GM19099 (cell line): ENCODE measurements around the gene EYA2.

Source experiments
- POLR2A ChIP-seq: IDR thresholded peaks from 3 replicates; pipeline ENCODE4 v1.6.1; 2011; ENCODE audit warnings: low read depth; ENCODE audit not compliant: insufficient read length; ENCODE audit errors: extremely low read depth

EYA2 gene

DNA sequence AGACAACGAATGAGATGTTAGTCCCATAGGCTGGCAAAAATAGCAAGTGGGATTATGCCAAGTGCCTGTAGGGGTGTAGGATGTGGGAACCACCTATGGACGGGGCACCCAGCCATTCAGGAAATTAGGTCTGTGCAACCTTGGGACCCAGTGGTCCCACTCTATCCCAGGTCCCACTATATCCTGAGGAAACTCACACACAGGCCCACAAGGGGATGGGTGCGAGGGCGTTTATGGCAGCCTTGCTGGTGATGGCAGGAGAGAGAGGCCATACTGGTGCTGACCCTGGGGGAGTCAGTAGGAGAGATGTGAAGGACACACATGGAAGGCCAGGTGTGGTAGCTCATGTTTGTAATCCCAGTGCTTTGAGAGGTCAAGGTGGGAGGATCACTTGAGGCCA, 163.6 kb downstream of the EYA2 start:
- no peak for TF ChIP-seq POLR2A

DNA sequence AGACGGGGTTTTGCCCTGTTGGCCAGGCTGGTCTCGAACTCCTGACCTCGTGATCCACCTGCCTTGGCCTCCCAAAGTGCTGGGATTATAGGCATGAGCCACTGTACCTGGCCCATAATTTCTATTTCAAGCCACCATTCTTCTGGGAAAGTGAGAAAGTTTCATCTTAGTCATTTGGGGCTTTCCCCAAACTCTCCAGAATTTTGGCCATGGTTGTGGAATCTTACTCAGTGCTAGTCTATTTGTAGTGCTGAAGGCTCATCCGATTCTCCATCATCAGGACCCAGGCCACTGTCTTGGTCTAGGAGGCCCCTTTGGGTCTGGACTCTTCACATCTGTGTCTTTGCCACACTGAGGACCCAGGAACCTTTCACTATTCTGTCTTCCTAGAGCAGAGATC, 164.9 kb downstream of the EYA2 start:
- TF ChIP-seq POLR2A, result no peak

DNA sequence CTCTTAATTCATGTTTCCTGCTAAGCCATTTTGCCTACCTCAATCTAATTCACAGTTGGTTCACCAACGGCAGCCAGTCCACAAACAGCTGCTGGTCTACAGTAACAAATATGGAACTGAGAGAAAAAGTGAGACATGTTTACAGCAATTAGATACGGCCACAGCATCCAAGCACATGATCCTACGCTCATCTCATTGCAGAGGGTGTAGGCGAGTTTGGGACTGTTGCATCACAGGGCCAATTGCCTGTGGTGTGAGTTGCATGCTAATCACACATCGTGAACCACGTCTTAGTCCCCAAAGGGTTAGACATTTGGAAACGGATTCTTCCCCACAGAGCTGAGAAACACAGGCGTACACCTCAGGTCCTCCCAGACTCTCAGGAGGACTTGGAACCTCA, 166.9 kb downstream of the EYA2 start:
- no peak for TF ChIP-seq POLR2A

DNA sequence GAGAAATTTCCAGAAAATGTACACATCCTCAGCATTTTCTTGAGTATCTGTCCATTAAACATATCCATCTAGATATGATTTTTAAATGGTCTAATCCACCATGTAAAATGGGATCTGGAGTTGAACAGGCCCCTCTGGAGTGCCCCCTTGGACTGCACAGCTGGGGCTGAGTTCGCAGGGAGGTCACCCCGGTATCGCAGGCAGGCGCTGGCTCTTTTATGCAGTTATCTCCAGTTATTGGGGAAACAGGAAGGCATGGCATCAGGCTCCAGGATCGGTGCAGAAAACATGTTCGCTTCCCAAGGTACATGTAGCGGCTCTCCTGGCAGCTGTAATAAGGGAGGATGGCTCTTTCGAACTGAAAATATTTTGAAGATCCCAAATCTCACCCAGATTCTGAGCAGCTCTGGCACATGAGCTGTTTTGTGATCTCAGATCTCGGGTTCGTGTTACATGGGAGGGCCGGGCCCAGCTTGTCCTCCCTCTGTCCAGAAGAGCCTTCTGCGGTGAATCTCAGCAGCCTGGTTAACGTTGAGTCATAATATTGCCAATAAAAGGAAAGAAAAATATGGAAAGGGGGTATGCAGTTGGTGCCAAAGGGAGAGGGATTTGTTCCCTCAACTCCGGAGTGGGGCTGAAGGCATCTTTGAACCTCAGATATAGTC, 167.7 kb downstream of the EYA2 start:
- no peak for TF ChIP-seq POLR2A

DNA sequence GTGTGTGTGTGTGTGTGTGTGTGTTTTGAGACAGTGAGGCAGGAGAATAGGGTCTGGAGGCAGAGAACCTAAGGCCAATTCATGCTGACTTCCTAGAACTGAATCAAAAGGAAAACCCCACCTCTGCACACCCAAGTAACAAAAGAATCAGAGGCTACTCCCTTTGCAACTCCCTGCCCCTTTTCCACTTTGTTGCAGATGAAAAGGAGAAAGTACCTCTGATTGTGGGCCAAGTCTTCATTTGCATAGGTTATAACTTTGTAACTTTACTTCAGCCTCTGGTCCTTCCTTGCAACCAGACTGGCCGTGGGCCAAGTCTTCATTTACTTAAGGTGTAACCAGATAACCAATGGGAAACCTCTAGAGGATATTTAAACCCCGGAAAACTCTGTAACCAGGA, 168.8 kb downstream of the EYA2 start:
- TF ChIP-seq POLR2A, result no peak

DNA sequence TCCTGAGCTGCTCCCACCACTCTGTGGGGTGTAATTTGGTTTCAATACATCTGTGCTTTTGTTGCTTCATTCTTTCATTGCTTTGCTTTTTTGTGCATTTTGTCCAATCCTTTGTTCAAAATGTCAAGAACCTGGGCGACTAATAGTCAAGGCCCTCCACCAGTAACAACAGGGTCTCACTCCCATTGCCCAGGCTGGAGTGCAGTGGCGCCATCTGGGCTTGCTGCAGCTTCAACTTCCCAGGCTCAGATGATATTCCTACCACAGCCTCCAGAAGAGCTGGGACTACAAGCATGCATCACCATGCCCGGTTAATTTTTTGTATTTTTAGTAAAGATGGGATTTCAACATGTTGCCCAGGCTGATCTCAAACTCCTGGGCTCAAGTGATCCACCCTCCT, 169.2 kb downstream of the EYA2 start:
- no peak for TF ChIP-seq POLR2A

DNA sequence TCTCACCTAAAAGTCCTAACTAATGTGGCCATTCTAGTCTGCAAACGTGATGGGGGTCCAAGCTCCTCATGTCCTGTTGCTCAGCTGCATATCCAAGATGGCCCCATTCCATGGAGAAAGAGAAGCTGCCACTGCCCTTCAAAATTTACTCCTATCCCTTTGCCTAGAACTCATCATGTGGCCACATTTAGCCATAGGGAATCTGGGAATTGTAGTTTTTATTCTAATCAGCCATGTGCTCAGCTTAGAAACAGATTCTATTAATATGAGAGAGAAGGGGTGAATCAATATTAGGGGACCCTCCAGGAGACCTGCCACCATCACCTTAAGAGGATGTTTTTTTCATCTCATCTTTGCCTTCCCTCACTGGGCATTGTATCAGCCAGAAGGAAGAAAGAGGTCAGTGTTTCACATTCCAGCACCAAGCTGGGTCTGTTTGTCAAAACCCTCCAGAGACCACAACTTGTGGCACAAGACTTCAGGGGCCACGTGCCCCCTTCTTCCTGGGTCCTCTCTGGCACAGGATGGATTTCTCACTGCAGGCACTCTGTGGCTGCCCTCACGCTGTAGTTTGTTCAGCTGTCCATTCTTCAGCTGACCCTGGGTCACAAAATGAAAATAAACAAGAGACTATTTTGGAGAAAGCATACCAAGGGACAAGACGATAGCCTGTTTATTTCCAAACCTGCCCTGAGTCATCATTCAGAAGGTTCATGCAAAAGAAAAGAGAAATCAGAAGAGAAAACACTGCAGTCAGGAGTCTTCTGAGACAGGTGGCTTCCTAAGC, 172.0 kb downstream of the EYA2 start:
- TF ChIP-seq POLR2A, result no peak

DNA sequence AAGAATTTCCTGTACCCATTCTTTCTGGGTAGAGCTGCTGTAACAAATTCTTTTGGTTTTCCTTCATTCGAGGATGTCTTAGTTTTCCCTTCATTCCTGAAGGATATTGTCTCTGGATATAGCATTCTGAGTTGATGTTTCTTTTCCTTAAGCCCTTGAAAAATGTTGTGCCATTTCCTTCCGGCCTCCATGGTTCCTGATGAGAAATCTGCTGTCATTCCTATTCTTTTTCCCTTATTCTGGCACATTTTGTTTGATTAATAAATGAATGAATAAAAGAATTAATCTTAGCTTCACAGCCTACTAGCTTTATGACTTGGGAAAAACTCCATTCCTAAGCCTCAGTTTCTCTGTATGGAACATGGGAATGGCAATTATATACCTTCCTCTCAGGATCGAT, 173.1 kb downstream of the EYA2 start:
- no peak for TF ChIP-seq POLR2A

DNA sequence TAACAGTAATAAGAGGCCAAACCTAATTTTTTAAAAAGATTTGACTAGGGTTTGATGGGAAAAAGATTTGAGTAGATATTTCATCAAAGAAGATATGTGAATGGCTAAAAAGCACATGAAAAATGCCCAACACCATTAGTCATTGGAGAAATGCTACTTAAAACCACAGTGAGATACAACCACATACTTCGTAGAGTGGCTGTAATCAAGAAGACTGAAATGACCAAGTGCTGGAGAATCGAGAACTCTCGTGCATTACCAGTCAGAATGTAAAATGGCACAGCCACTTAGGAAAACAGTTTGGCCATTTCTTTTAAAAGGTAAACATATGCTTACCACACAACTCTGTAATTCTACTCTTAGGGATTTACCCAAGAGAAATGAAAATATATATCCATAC, 175.5 kb downstream of the EYA2 start:
- TF ChIP-seq POLR2A, result no peak

DNA sequence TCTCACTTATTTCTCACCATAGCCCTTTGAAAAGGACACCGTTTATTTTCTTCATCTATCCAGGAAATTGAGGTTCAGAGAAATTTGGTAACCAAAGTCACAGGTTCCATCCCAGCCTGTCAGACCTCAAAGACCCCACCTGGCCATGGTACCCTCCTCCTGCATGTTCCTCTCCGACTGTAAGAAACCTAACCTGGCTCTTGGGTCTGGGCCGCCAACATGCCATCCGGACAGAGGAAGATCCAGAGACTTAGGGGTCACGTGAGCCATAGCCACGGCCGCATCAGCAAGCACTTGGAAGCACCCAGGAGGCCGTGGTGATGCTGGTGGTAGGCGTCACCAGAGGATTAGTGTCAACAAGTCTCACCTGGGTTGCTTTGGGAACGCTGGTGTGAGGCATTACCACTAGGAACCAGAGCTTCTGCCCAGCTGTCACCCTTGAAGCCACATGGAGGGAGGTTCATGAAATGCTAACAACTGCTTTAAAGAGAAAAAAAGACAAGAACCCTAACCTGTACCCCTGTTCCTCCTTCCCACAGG, 177.1 kb downstream of the EYA2 start:
- TF ChIP-seq POLR2A, result no peak

DNA sequence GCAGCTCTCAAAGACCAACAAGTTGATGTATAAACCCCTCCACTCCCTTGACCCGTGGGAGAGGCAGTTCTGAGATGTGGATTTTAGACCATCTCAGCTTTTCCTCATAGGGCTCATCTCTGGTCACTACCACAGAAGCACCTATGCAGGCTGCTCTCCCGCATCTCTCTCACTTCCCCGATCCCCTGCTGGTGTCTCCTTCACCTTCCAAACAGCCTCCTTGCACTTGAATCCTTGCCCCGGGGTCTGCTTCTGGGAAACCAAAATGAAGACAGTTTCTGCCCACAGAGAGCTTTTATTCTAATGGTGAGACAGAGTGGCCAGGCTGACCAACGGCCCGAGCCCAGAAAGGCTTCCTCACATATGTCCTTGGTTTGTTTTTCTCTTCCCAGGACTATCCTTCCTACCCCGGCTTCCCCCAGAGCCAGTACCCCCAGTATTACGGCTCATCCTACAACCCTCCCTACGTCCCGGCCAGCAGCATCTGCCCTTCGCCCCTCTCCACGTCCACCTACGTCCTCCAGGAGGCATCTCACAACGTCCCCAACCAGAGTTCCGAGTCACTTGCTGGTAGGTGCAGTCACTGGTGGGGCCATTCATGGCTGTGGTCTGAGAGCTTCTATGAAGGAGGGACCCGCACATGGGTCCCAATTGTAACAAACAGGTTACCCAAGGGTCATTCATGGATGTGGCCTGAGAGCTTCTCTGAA, 179.3 kb downstream of the EYA2 start:
- TF ChIP-seq POLR2A, result no peak

DNA sequence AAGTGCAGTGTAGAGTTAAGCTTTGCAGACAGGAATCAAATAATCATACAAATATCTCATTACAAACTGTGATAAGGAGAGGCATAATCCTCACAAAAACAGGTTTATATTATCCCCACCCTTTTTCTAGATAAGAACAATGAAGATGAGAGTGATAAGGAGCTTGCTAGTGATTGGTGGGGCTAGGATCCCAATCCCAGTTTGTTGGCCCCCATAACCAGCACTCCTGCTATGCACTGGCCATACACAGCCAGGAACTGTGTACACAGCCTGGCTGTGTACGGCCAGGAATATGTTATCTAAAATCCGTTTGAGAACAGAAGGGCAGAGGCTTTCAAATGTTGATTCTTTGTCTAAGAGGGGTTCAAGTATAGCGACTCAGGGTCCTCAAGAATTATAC, 180.6 kb downstream of the EYA2 start:
- TF ChIP-seq POLR2A, result no peak

DNA sequence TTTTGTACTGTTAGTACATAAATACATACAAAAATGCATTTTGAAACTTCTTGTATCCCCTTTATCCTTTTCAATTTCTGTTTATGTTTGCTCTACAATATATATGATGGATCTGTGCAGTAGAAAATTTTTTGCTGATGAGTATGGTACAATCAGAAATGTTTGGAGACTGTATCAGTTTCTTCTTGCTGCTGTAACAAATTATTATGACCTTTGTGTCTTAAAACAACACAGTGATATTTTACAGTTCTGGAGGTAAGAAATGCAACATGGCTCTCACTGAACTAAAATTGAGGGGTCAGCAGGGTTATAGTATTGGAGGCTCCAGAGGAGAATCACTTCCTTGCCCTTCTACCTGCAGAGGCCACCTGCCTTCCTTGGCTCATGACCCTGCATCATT, 184.4 kb downstream of the EYA2 start:
- TF ChIP-seq POLR2A, result no peak

DNA sequence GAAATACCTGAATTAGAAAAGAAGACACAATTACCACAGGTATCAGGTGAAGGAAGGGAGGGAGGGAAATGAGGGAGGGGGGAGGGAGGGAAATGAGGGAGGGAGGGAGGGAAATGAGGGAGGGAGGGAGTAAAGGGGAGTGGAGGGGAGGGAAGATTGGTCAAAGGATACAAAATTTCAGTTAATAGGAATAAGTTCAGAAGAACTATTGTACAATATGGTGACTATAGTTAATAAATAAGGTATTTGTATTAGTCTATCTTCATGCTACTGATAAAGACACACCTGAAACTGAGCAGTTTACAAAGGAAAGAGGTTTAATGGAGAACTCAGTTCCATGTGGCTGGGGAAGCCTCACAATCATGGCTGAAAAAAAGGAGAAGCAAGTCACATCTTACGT, 185.7 kb downstream of the EYA2 start:
- TF ChIP-seq POLR2A, result no peak

DNA sequence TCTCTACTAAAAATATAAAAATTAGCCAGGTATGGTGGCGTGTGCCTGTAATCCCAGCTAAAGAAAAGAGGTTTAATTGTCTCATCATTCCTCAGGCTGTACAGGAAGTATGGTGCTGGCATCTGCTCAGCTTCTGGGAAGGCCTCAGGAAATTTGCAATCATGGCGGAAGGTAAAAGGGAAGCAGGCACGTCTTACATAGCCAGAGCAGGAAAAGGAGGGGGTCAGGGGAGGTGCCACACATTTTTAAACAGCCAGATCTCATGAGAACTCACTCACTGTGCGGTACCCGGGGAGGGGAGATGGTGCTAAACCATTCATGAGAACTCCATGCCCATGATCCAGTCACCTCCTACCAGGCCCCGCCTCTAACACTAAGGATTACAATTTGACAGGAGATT, 191.7 kb downstream of the EYA2 start:
- no peak for TF ChIP-seq POLR2A

DNA sequence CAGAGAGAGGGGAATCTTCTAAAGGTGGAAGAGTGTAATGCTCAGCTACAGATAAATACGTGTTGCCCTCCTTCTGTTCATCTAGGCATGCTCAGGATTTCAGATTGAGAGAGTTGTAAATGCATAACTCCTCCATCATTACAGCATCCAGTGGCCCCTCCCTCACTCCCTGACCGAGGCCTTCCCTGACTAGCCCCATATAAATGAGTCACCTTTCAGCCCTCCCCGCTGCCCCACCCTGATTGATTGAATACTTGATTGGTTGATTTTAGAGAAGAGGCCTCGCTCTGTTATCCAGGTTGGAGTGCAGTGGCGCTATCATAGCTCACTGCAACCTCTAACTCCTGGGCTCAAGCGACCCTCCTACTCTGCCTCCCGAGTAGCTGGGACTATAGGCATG, 193.7 kb downstream of the EYA2 start:
- no peak for TF ChIP-seq POLR2A
